ENCODE data around the gene C4BPB. TPM values are rescaled to one million over a fixed set of nuclear protein-coding genes. Genes with fewer than 3 reads are reported as not detected.

The C4BPB gene
- total and polyA plus RNA-seq, 2 of the 4 experiments (the other 2 are of a cell fraction), result not detected

- no peak overlapping the region for H4K5ac ChIP-seq (ENCODE audit: low read depth, low read length)
- no peak overlapping the region for H2AK5ac ChIP-seq (ENCODE audit: low read depth, low read length)
- no peak overlapping the region for H3K9ac ChIP-seq (ENCODE audit: low read depth, low read length)
- no peak overlapping the region for H2BK15ac ChIP-seq (ENCODE audit: low read depth, low read length)
- intact Hi-C loops (cut with micrococcal nuclease) (no loop called here), dilution Hi-C loops (cut with HindIII; ENCODE audit: low sequenced_read_pairs, unreplicated experiment) (no loop called here), in situ Hi-C loops (cut with MboI; ENCODE audit: low sequenced_read_pairs) (loop anchor here (5.0 kb wide), 1 partner anchor 52 kb away; no protein-coding TSS in a partner anchor)
- no peaks in the 10 kb centered on the region for H3K79me1 ChIP-seq (ENCODE audit: low read depth in 1 of 2, low read length in 2 of 2)
- H2BK120ac ChIP-seq (ENCODE audit: low read depth, low read length), result no peak overlapping the region
- no peak overlapping the region for H3K56ac ChIP-seq (ENCODE audit: extremely low read depth, insufficient read depth, low read length)
- no peaks in the 10 kb centered on the region for H3K36me3 ChIP-seq (ENCODE audit: control insufficient read depth, insufficient read depth, low read length)
- DNase-seq (no peak), ATAC-seq (ENCODE audit: low read depth) (no peak)
- H4K91ac ChIP-seq (ENCODE audit: insufficient read depth, low read depth, low read length), result no peak overlapping the region
- H3K27ac ChIP-seq (ENCODE audit: insufficient read depth, low read length), result no peak overlapping the region
- no peaks in the 10 kb centered on the region for H4K20me1 ChIP-seq (ENCODE audit: insufficient read depth, low read length)
- H3K4ac ChIP-seq (ENCODE audit: low read depth, low read length), result no peak overlapping the region
- no peak overlapping the region for H3K4me3 ChIP-seq (ENCODE audit: insufficient read depth, low read depth, low read length)
- no peak overlapping the region for H3K18ac ChIP-seq (ENCODE audit: low read depth, low read length)
- no peak overlapping the region for H2BK20ac ChIP-seq (ENCODE audit: low read depth, low read length)
- H3K23ac ChIP-seq (ENCODE audit: low read depth, low read length), result no peak overlapping the region
- H3K27me3 ChIP-seq (ENCODE audit: control insufficient read depth, insufficient read depth, low read length), result no peaks in the 10 kb centered on the region
- H3K9me3 ChIP-seq (ENCODE audit: control insufficient read depth, insufficient read depth, low read length), result 0 out of 2 replicates have a peak, but pooled peaks cover 1% of the 10 kb centered on the region
- H3K14ac ChIP-seq (replicated peaks; ENCODE audit: low read depth, low read length), result no peak overlapping the region
- no peak overlapping the region for H2BK5ac ChIP-seq (ENCODE audit: low read depth, low read length, poor library complexity, severe bottlenecking)
- TF ChIP-seq RAD21 (IDR thresholded peaks at IDR 0.05; ENCODE audit: low read length), result no peak
- TF ChIP-seq, protein P1, sequence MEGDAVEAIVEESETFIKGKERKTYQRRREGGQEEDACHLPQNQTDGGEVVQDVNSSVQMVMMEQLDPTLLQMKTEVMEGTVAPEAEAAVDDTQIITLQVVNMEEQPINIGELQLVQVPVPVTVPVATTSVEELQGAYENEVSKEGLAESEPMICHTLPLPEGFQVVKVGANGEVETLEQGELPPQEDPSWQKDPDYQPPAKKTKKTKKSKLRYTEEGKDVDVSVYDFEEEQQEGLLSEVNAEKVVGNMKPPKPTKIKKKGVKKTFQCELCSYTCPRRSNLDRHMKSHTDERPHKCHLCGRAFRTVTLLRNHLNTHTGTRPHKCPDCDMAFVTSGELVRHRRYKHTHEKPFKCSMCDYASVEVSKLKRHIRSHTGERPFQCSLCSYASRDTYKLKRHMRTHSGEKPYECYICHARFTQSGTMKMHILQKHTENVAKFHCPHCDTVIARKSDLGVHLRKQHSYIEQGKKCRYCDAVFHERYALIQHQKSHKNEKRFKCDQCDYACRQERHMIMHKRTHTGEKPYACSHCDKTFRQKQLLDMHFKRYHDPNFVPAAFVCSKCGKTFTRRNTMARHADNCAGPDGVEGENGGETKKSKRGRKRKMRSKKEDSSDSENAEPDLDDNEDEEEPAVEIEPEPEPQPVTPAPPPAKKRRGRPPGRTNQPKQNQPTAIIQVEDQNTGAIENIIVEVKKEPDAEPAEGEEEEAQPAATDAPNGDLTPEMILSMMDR (conservative IDR thresholded peaks at IDR 0.05; ENCODE audit: low read depth, low read length), result no peak
- no peak for TF ChIP-seq SMC3 (IDR thresholded peaks at IDR 0.05; ENCODE audit: low read depth, low read length)
- TF ChIP-seq CEBPB (IDR thresholded peaks at IDR 0.05; ENCODE audit: low read depth, low read length), result no peak
- TF ChIP-seq RFX5 (IDR thresholded peaks at IDR 0.05; ENCODE audit: low read depth, low read length), result no peak
- TF ChIP-seq FOS (IDR thresholded peaks at IDR 0.05; ENCODE audit: low read depth, low read length), result no peak
- no peak for TF ChIP-seq CHD1 (IDR thresholded peaks at IDR 0.05; ENCODE audit: low read depth, low read length)
- TF ChIP-seq USF2 (IDR thresholded peaks at IDR 0.05; ENCODE audit: low read depth, low read length), result no peak
- TF ChIP-seq MAFK (IDR thresholded peaks at IDR 0.05; ENCODE audit: low read depth, low read length), result no peak
- TF ChIP-seq NFE2L2 (IDR thresholded peaks at IDR 0.05; ENCODE audit: low read depth, low read length), result no peak
- TF ChIP-seq RCOR1 (IDR thresholded peaks at IDR 0.05; ENCODE audit: insufficient replicate concordance, low read length), result no peak
- no peak for TF ChIP-seq MAZ (IDR thresholded peaks at IDR 0.05; ENCODE audit: borderline replicate concordance, low read depth, low read length)
- TF ChIP-seq BHLHE40 (IDR thresholded peaks at IDR 0.05; ENCODE audit: low read depth, low read length), result no peak
- no peak for TF ChIP-seq MXI1 (IDR thresholded peaks at IDR 0.05; ENCODE audit: borderline replicate concordance, low read depth, low read length)
- no peak for TF ChIP-seq POLR2A (IDR thresholded peaks at IDR 0.05; ENCODE audit: low read depth, low read length)
- H3K4me2 ChIP-seq (ENCODE audit: low read depth, low read length), result no peak overlapping the region
- H3K9me1 ChIP-seq (ENCODE audit: insufficient read depth, low read length), result no peaks in the 10 kb centered on the region
- ChIA-PET POLR2A (ENCODE audit: unreplicated experiment) (no interaction called here), CTCF (no interaction called here)
- no peak overlapping the region for H2AK9ac ChIP-seq (replicated peaks; ENCODE audit: low read depth, low read length, poor library complexity)
- H2AFZ ChIP-seq (replicated peaks; ENCODE audit: low read length, poor library complexity), result no peak overlapping the region
- BruUV-seq (replicated peaks), result no TSS peak
- no peak overlapping the region for H4K8ac ChIP-seq (ENCODE audit: low read depth in 2 of 2, low read length in 2 of 2)
- no peaks in the 10 kb centered on the region for H3K4me1 ChIP-seq (ENCODE audit: control insufficient read depth, insufficient read depth, low read length)
Observed at GRCh38 chr1:207129053-207129452, 40.4 kb downstream of the C4BPB start.
